H1 (cell line): ENCODE measurements around the gene SLC5A9.

Source experiments
- CTCF ChIP-seq, 3 experiments: IDR thresholded peaks; 1 replicate in 2 of 3; 2 replicates in 1 of 3; pipeline versions ENCODE4 v1.5.1 to v1.6.1; 2011; ENCODE audit warnings: low read length in 3 of 3, mild to moderate bottlenecking in 3 of 3, inconsistent platforms in 2 of 3, low read depth in 1 of 3, moderate library complexity in 1 of 3; ENCODE audit not compliant: insufficient read depth in 1 of 3; ENCODE audit errors: control extremely low read depth in 1 of 3
- EZH2 ChIP-seq: fragments of 200-600 bp; sonication (generic); IDR thresholded peaks from 2 replicates; pipeline ENCODE4 v1.7.1; 2012; ENCODE audit warnings: low read depth, mild to moderate bottlenecking, moderate library complexity, low read length, inconsistent platforms; ENCODE audit not compliant: severe bottlenecking
- MAX ChIP-seq: IDR thresholded peaks from 2 replicates; pipeline ENCODE4 v1.6.1; 2012; ENCODE audit warnings: inconsistent platforms
- POLR2A ChIP-seq, 2 experiments: IDR thresholded peaks; 1 replicate in 1 of 2; 2 replicates in 1 of 2; pipeline ENCODE4 v1.6.1; 2011; ENCODE audit warnings: low read depth in 2 of 2, low read length in 2 of 2, mild to moderate bottlenecking in 2 of 2; ENCODE audit errors: control extremely low read depth in 1 of 2
- TAF1 ChIP-seq: IDR thresholded peaks from 2 replicates; pipeline ENCODE4 v1.6.1; 2011; ENCODE audit warnings: mild to moderate bottlenecking, low read depth, low read length
- TBP ChIP-seq: IDR thresholded peaks from 2 replicates; pipeline ENCODE4 v1.6.1; 2011; ENCODE audit warnings: low read depth, low read length, improper control_type of control experiment

GRCh38 chr1:48221657-48222056, 859 bp upstream of the SLC5A9 start:
- no peak for TF ChIP-seq CTCF (IDR thresholded peaks at IDR 0.05; ENCODE audit: control extremely low read depth in 1 of 3, insufficient read depth in 1 of 3, low read depth in 1 of 3, low read length in 3 of 3)
- TF ChIP-seq POLR2A (IDR thresholded peaks at IDR 0.05; ENCODE audit: control extremely low read depth in 1 of 2, low read depth in 2 of 2, low read length in 2 of 2) = no peak
- TF ChIP-seq TBP = no peak
- no peak for TF ChIP-seq MAX
- TF ChIP-seq TAF1 = no peak
- TF ChIP-seq EZH2 = no peak
